Neural crest cell (in vitro differentiated cells): ENCODE measurements around the gene BIN1. TPM values are rescaled to one million over a fixed set of nuclear protein-coding genes. Genes with fewer than 3 reads are reported as not detected.

Source experiments
- DNase-seq: peaks from one replicate; pipeline ENCODE4 v3.0.0; 2021; ENCODE audit warnings: low read depth, mixed read lengths, low spot score
- H3K27ac Mint-ChIP-seq: one replicate; pipeline ENCODE4 v1.8.0; 2021; ENCODE audit warnings: mild to moderate bottlenecking, mixed read lengths; ENCODE audit not compliant: unreplicated experiment
- H3K27me3 Mint-ChIP-seq: 2 replicates; pipeline ENCODE4 v1.8.0; 2021; ENCODE audit warnings: low read depth, mild to moderate bottlenecking, mixed read lengths
- H3K36me3 Mint-ChIP-seq: 2 replicates; pipeline ENCODE4 v1.8.0; 2021; ENCODE audit warnings: low read depth, mild to moderate bottlenecking, mixed read lengths
- H3K4me1 Mint-ChIP-seq: 2 replicates; pipeline ENCODE4 v1.8.0; 2021; ENCODE audit warnings: mixed read lengths
- H3K4me3 Mint-ChIP-seq: one replicate; pipeline ENCODE4 v1.8.0; 2021; ENCODE audit warnings: mild to moderate bottlenecking, mixed read lengths
- H3K9me3 Mint-ChIP-seq: 2 replicates; pipeline ENCODE4 v1.8.0; 2021; ENCODE audit warnings: mixed read lengths
- total RNA-seq: library from RNA; stranded (reverse); gene quantifications from 2 replicates; pipeline ENCODE4 v1.2.1, GENCODE V29; 2021
- TF ChIP-seq, protein P1 (sequence below): fragments of 200-600 bp; sonication (generic); conservative IDR thresholded peaks from 2 replicates; pipeline ENCODE4 v1.5.0; 2021; ENCODE audit warnings: antibody characterized with exemption, mild to moderate bottlenecking

The BIN1 gene
- total RNA-seq, 1 donor from 2014 or later, result 67.7 TPM

DNA sequence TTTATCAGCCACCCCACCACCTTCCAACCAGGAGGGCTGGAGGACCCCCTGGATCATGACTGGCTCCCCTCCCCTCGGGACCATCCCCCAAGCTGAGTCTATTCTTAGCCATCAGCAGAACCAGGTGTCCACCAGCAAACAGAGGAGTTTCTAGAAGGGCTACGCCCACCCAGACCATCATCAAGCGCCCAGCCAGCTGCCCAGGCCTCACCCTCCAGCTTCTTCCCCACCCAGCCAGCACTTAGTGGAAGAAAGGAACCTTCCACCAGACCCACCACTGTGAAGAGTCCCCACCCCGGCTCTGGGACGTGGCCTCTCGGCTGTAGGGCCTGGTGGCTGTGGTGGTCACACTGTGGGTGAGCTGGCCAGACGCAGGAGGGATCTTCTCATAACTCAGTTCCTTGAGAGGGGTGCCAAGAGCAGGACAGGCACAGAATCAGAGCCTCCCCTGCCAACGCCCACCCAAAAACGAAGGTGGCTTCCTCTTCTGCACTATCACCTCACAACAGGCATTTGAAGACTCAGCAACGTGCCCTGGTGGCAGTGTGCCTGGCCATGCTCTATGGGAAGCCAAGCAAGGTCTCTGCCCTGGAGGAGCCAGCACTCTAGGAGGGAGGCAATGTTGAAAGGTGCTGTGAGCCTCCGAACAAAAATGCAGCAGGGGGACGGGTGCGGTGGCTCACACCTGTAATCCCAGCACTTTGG is 19.0 kb downstream of the BIN1 start:
- Mint-ChIP-seq H3K4me3 (no peak overlapping the region), H3K27ac (peak overlapping the region; percentile 19), H3K36me3 (no peaks in the 10 kb centered on the region), H3K4me1 (peaks cover 48% of the 10 kb centered on the region), H3K27me3 (no peaks in the 10 kb centered on the region), H3K9me3 (no peaks in the 10 kb centered on the region)
- TF ChIP-seq, protein P1, sequence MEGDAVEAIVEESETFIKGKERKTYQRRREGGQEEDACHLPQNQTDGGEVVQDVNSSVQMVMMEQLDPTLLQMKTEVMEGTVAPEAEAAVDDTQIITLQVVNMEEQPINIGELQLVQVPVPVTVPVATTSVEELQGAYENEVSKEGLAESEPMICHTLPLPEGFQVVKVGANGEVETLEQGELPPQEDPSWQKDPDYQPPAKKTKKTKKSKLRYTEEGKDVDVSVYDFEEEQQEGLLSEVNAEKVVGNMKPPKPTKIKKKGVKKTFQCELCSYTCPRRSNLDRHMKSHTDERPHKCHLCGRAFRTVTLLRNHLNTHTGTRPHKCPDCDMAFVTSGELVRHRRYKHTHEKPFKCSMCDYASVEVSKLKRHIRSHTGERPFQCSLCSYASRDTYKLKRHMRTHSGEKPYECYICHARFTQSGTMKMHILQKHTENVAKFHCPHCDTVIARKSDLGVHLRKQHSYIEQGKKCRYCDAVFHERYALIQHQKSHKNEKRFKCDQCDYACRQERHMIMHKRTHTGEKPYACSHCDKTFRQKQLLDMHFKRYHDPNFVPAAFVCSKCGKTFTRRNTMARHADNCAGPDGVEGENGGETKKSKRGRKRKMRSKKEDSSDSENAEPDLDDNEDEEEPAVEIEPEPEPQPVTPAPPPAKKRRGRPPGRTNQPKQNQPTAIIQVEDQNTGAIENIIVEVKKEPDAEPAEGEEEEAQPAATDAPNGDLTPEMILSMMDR, result no peak
- no peak for DNase-seq

DNA sequence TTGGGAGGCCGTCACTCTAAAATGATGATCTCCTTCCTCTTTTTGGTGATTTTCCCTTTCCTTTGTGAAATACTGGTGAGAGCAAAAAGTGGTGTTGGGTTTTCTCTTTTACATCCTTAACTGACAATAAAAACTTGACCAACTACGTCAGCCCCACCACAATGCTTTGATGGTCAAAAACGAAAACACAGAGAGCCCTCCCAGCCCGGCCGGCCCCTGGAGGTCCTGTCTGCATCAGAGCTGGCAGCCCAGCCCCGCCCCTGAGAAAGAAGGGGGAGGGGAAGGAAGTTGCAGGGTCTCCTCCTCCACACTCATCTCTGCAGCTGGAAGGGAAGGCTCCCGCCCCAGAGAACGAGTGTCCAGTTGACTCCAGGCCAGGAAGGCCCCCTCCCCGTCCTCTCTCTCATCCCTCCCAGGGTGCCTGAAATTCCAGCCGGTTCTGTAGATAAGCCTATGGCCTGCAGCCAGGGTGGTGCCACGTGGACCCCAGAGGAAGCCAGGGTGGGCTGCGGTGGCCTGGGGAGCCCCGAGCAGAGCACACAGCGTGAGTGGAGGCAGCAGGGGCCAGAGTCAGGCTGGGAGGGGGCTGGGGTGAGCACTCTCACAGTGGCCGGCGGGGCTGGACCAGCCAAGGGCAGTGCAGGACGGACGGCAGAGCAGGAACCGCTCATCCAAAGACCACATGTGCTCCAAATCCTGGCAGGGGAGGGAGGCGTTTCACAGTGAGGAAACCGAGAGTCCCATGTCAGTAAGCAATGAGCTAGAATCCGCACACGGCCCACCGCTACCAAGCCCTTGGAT is 19.8 kb downstream of the BIN1 start:
- Mint-ChIP-seq H3K36me3 (no peaks in the 10 kb centered on the region), H3K27ac (peak overlapping the region; percentile 92), H3K4me3 (peak overlapping the region; percentile 72), H3K4me1 (peaks cover 55% of the 10 kb centered on the region), H3K27me3 (no peaks in the 10 kb centered on the region), H3K9me3 (no peaks in the 10 kb centered on the region)
- peak; percentile 65 for DNase-seq
- TF ChIP-seq, protein P1, result no peak

DNA sequence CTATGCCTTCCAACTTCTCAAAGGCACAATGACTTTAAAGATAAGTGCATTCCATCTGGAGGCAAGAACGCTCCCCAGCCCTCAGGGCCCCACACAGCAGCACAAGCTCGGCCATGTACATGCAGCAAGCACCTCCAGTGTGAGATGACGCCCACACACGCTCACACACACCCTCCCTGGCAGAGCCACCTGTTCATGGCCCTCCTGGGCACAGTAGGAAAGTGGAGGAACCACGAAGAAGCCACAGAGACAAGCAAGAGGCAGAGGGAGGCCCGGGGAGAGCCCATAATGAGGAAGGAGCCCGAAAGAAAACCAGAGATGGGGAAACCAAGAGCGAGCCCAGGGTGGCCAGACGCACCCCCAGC is 21.7 kb downstream of the BIN1 start:
- peak overlapping the region; percentile 80 for H3K4me3 Mint-ChIP-seq
- no peaks in the 10 kb centered on the region for H3K36me3 Mint-ChIP-seq
- H3K4me1 Mint-ChIP-seq, result peaks cover 55% of the 10 kb centered on the region
- peak overlapping the region; percentile 97 for H3K27ac Mint-ChIP-seq
- no peaks in the 10 kb centered on the region for H3K27me3 Mint-ChIP-seq
- H3K9me3 Mint-ChIP-seq, result no peaks in the 10 kb centered on the region
- TF ChIP-seq, protein P1, result no peak
- DNase-seq, result no peak

DNA sequence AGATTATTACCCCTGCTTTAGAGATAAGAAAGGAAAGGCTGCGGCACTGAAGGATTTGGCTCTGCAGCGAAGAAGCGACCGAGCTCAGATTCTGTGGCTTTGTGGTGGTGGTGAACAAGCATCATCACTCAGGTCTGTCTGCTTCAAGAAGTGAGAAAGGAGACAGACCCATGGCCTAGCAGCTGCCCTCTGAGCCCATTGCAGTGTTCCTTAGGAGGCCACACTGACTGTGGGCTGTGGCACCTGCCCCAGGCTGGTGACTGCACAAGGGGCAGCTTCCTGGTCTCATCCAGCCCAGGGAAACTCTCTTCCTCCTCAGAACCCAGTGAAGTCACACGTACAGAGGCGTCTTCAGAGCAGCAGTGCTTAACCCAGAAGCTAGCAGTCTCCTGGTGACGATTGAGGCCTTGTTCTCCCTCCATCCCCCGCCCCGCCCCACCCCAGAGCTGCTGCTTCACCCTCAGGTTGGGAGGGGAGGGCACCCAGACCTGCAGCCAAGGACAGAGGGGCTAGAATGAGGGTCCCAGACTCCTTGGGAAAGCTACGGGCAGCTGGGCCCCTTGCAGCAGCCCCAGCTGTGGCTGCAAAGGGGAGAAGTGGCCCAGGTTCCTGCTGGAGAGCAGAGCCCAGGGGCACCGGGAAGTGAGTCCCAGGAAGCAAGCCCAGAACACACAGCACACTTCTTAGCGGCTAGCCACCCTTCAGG is 22.2 kb downstream of the BIN1 start:
- Mint-ChIP-seq H3K4me3 (no peak overlapping the region), H3K4me1 (peaks cover 57% of the 10 kb centered on the region), H3K27ac (peak overlapping the region; percentile 97), H3K9me3 (no peaks in the 10 kb centered on the region), H3K27me3 (no peaks in the 10 kb centered on the region), H3K36me3 (no peaks in the 10 kb centered on the region)
- no peak for DNase-seq
- TF ChIP-seq, protein P1, result no peak

DNA sequence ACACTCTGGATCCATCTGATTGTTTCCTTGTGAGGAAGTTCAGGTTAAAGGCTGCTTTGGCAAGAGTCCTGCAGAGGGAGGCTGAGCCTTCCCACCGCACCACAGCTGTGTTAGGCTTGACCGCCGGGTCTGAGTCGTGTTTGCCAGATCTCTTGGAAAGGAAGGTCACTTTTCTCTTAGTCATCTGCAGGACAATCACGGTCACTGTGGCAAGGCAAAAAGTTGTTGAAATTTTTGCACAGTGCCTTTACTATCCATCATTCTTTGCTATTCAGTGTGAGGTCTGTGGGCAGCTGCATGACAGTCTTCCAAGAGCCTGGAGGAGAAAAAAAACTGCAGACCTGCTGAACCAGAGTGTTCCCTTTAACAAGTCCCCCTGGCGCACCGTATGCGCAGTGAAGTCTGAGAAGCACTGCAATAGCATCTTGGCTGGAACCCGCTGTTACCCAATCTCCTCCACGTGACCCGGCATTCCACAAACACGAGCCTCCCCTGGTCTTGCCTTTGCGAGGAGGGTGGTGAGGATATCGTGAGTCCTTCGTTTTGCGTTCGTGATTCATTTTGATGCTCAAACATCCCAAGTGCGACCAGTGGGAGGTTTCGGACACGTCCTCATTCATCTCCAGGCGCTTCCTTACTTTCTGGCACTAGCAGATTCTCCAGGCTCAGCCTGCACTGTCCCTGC is 23.0 kb downstream of the BIN1 start:
- Mint-ChIP-seq H3K4me3 (no peak overlapping the region), H3K9me3 (no peaks in the 10 kb centered on the region), H3K27me3 (no peaks in the 10 kb centered on the region), H3K27ac (peak overlapping the region; percentile 32), H3K4me1 (peaks cover 65% of the 10 kb centered on the region), H3K36me3 (no peaks in the 10 kb centered on the region)
- DNase-seq, result no peak
- TF ChIP-seq, protein P1, result no peak
